ENCODE data around the gene TMEM200C. TPM values are rescaled to one million over a fixed set of nuclear protein-coding genes. Genes with fewer than 3 reads are reported as not detected.

The TMEM200C gene
- total RNA-seq, 6 experiments from 2014 or later, result not detected

GRCh38 chr18:5891854-5892215 is 3.5 kb downstream of the TMEM200C start:
- Mint-ChIP-seq H3K9me3 (peaks cover 4% of the 10 kb centered on the region; the same call in 1 of the 2 replicates), H3K27ac (no peak overlapping the region), H3K4me1 (ENCODE audit: low read depth) (no peaks in the 10 kb centered on the region), H3K27me3 (ENCODE audit: insufficient read depth) (peaks cover 6% of the 10 kb centered on the region), H3K4me3 (no peak overlapping the region), H3K36me3 (ENCODE audit: low read depth) (no peaks in the 10 kb centered on the region)
- DNase-seq, result no peak
- no peak for TF ChIP-seq CTCF (IDR thresholded peaks at IDR 0.05)

GRCh38 chr18:5891184-5891853 is 4.0 kb downstream of the TMEM200C start:
- H3K36me3 Mint-ChIP-seq (ENCODE audit: low read depth), result no peaks in the 10 kb centered on the region
- H3K27me3 Mint-ChIP-seq (ENCODE audit: insufficient read depth), result peaks cover 5% of the 10 kb centered on the region; the same call in 1 of the 2 replicates
- no peak for DNase-seq
- H3K27ac Mint-ChIP-seq, result no peak overlapping the region
- no peaks in the 10 kb centered on the region for H3K4me1 Mint-ChIP-seq (ENCODE audit: low read depth)
- H3K4me3 Mint-ChIP-seq, result no peak overlapping the region
- H3K9me3 Mint-ChIP-seq, result peaks cover 4% of the 10 kb centered on the region; the same call in 1 of the 2 replicates
- no peak for TF ChIP-seq CTCF (IDR thresholded peaks at IDR 0.05)

GRCh38 chr18:5890331-5891183 is 4.8 kb downstream of the TMEM200C start:
- Mint-ChIP-seq H3K9me3 (peaks cover 4% of the 10 kb centered on the region; the same call in 1 of the 2 replicates), H3K27ac (no peak overlapping the region), H3K27me3 (ENCODE audit: insufficient read depth) (peaks cover 4% of the 10 kb centered on the region; the same call in 1 of the 2 replicates), H3K4me1 (ENCODE audit: low read depth) (no peaks in the 10 kb centered on the region), H3K4me3 (no peak overlapping the region), H3K36me3 (ENCODE audit: low read depth) (no peaks in the 10 kb centered on the region)
- no peak for TF ChIP-seq CTCF (IDR thresholded peaks at IDR 0.05)
- no peak for DNase-seq

- Mint-ChIP-seq H3K27me3 (ENCODE audit: insufficient read depth) (no peaks in the 10 kb centered on the region), H3K9me3 (no peaks in the 10 kb centered on the region), H3K27ac (no peak overlapping the region), H3K4me1 (ENCODE audit: low read depth) (no peaks in the 10 kb centered on the region), H3K36me3 (ENCODE audit: low read depth) (no peaks in the 10 kb centered on the region), H3K4me3 (no peak overlapping the region)
- no peak for DNase-seq
- no peak for TF ChIP-seq CTCF (IDR thresholded peaks at IDR 0.05)
These were observed 10.0 kb downstream of the TMEM200C start for GRCh38 chr18:5885361-5885760.

- no peak for TF ChIP-seq CTCF (IDR thresholded peaks at IDR 0.05)
- H3K4me1 Mint-ChIP-seq (ENCODE audit: low read depth), result no peaks in the 10 kb centered on the region
- H3K36me3 Mint-ChIP-seq (ENCODE audit: low read depth), result no peaks in the 10 kb centered on the region
- no peak overlapping the region for H3K27ac Mint-ChIP-seq
- no peak for DNase-seq
- H3K4me3 Mint-ChIP-seq, result no peak overlapping the region
- H3K9me3 Mint-ChIP-seq, result no peaks in the 10 kb centered on the region
- H3K27me3 Mint-ChIP-seq (ENCODE audit: insufficient read depth), result no peaks in the 10 kb centered on the region
These were observed 10.9 kb downstream of the TMEM200C start for GRCh38 chr18:5884375-5884774.
